Brain microvascular endothelial cell (primary cell): Measurements from ENCODE around the gene BUB1.

Experiments
- DNase-seq: peaks from one replicate; pipeline ENCODE4 v3.0.0-alpha.2; 2020
- H3K27ac ChIP-seq: fragments of 250-450 bp; sonication (Bioruptor Pico); 2 replicates; pipeline ENCODE4 v1.5.1; 2020; ENCODE audit warnings: mild to moderate bottlenecking, moderate library complexity
- H3K27me3 ChIP-seq: fragments of 250-450 bp; sonication (Bioruptor Pico); replicated peaks from 2 replicates; pipeline ENCODE4 v1.5.1; 2020; ENCODE audit warnings: mild to moderate bottlenecking
- H3K36me3 ChIP-seq: fragments of 250-450 bp; sonication (Bioruptor Pico); replicated peaks from 2 replicates; pipeline ENCODE4 v1.5.1; 2020; ENCODE audit warnings: mild to moderate bottlenecking
- H3K4me3 ChIP-seq: 2 replicates; pipeline ENCODE4 v1.5.1; 2011; ENCODE audit warnings: low read depth, mild to moderate bottlenecking, control low read depth, low read length, moderate library complexity
- CTCF ChIP-seq: IDR thresholded peaks from 2 replicates; pipeline ENCODE4 v1.5.1; 2011; ENCODE audit warnings: low read depth, mild to moderate bottlenecking, moderate library complexity, low read length, control low read depth, inconsistent platforms; ENCODE audit errors: missing control alignments
- in situ Hi-C: cut with HindIII; loops from 2 replicates; pipeline ENCODE4 v1.10.0; 2017; ENCODE audit warnings: low sequenced_read_pairs, low pct_ligation_motif_present

BUB1 gene

GRCh38 chr2:110647777-110648176 lies 30.1 kb downstream of the BUB1 start:
- in situ Hi-C loops: no loop called here
- no peak for DNase-seq
- Histone ChIP-seq H3K27ac (no peak overlapping the region), H3K36me3 (no peaks in the 10 kb centered on the region), H3K4me3 (no peak overlapping the region), H3K27me3 (no peaks in the 10 kb centered on the region)
- TF ChIP-seq CTCF: no peak

DNA sequence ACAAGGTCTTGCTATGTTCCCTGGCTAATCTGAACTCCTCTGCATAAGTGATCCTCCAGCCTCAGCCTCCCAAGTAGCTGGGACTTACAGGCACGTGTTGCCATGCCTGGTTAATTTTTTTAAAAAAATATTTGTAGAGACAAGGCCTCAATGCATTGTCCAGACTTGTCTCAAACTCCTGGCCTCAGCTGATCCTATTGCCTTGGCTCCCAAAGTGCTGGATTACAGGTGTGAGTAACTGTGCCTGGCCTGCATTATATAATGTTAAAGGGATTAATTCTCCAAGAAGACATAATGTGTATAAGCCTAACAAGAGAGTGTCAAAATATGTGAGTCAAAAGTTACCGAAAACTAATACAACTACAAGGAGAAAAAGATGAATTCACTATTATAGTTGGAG lies 32.2 kb downstream of the BUB1 start:
- Histone ChIP-seq H3K27me3 (no peaks in the 10 kb centered on the region), H3K27ac (no peak overlapping the region), H3K4me3 (no peak overlapping the region), H3K36me3 (peaks cover 2% of the 10 kb centered on the region)
- in situ Hi-C loops: no loop called here
- TF ChIP-seq CTCF: no peak
- no peak for DNase-seq

GRCh38 chr2:110644357-110644756 lies 33.5 kb downstream of the BUB1 start:
- no peak for TF ChIP-seq CTCF
- Histone ChIP-seq H3K36me3 (peaks cover 2% of the 10 kb centered on the region), H3K27ac (no peak overlapping the region), H3K27me3 (no peaks in the 10 kb centered on the region), H3K4me3 (no peak overlapping the region)
- in situ Hi-C loops: no loop called here
- no peak for DNase-seq

DNA sequence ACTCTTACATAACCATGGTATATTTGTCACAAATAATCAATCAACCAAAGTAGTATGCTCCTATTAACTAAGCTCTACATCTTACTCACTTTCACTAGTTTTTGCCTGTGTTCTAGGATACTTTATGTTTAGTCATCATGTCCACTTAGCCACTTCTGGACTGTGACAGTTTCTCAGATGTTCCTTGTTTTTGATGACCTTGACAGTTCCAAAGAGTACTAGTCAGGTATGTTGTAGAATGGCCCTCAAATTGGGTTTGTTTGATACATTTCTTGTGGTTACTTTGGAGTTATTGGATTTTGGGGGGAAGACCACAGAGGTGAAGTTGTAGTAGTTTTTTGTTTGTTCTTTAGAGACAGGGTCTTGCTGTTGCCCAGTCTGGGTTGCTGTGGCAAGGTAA lies 35.5 kb downstream of the BUB1 start:
- in situ Hi-C loops: no loop called here
- Histone ChIP-seq H3K27ac (no peak overlapping the region), H3K27me3 (no peaks in the 10 kb centered on the region), H3K36me3 (peaks cover 2% of the 10 kb centered on the region), H3K4me3 (no peak overlapping the region)
- DNase-seq: no peak
- TF ChIP-seq CTCF: no peak

- DNase-seq: no peak
- in situ Hi-C loops: no loop called here
- Histone ChIP-seq H3K36me3 (peaks cover 2% of the 10 kb centered on the region), H3K4me3 (no peak overlapping the region), H3K27ac (no peak overlapping the region), H3K27me3 (no peaks in the 10 kb centered on the region)
- TF ChIP-seq CTCF: no peak
Observed at GRCh38 chr2:110639972-110640371, 37.9 kb downstream of the BUB1 start.

GRCh38 chr2:110638952-110639695 lies 38.7 kb downstream of the BUB1 start:
- DNase-seq: no peak
- H3K4me3 ChIP-seq: no peak overlapping the region
- TF ChIP-seq CTCF: no peak
- H3K27ac ChIP-seq: no peak overlapping the region
- in situ Hi-C loops: no loop called here
- no peaks in the 10 kb centered on the region for H3K27me3 ChIP-seq
- H3K36me3 ChIP-seq: peaks cover 2% of the 10 kb centered on the region
